GM12864 (cell line): ENCODE measurements around the gene SLC5A6.

Experiments used
- DNase-seq: peaks from one replicate; pipeline ENCODE4 v3.0.0-alpha.2; 2011; ENCODE audit warnings: low read depth
- H3K4me3 ChIP-seq: 2 replicates; pipeline ENCODE4 v1.5.1; 2011; ENCODE audit warnings: mild to moderate bottlenecking, low read depth, low read length, control low read depth
- TF ChIP-seq, protein P1 (sequence below): IDR thresholded peaks from 2 replicates; pipeline ENCODE4 v1.5.1; 2011; ENCODE audit warnings: low read depth, mild to moderate bottlenecking, moderate library complexity, low read length, control low read depth, inconsistent platforms; ENCODE audit errors: missing control alignments

Gene SLC5A6

GRCh38 chr2:27154488-27154887, 57.6 kb downstream of the SLC5A6 start:
- no peak for DNase-seq
- no peak overlapping the region for H3K4me3 ChIP-seq
- TF ChIP-seq, protein P1, sequence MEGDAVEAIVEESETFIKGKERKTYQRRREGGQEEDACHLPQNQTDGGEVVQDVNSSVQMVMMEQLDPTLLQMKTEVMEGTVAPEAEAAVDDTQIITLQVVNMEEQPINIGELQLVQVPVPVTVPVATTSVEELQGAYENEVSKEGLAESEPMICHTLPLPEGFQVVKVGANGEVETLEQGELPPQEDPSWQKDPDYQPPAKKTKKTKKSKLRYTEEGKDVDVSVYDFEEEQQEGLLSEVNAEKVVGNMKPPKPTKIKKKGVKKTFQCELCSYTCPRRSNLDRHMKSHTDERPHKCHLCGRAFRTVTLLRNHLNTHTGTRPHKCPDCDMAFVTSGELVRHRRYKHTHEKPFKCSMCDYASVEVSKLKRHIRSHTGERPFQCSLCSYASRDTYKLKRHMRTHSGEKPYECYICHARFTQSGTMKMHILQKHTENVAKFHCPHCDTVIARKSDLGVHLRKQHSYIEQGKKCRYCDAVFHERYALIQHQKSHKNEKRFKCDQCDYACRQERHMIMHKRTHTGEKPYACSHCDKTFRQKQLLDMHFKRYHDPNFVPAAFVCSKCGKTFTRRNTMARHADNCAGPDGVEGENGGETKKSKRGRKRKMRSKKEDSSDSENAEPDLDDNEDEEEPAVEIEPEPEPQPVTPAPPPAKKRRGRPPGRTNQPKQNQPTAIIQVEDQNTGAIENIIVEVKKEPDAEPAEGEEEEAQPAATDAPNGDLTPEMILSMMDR, result no peak

DNA sequence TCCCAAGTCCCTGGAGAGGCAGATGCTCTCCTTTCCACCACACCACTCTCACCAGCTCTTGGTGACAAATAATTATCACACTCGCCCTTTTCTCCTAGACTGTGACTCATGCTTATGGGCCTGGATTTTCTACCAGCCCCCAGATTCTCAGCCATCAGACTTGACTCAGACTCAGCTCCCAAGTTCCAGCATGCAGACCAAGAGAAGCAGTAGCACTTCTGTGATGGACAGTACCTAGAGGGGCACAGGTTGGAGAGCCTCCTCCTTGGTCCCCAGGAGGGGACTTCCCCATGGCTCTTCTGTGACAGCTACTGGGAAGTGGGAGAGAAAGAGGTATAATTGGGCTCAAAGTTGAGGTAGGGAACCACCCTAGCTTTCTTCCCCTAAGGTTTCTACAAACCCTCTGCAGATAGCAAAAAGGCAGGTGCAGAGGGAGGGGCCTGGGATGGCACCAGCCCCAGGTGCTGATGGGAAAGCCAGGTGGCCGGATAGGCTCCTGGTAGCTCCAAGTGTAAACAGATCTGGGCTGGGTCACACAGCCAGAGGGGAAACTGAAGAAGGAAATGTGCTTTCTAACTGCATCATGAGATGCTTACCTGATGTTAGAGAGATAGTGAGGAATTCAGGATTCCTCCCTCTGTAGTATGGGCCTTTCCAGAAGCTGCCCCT, 59.1 kb downstream of the SLC5A6 start:
- TF ChIP-seq, protein P1, result no peak
- DNase-seq, result no peak
- H3K4me3 ChIP-seq, result no peak overlapping the region

DNA sequence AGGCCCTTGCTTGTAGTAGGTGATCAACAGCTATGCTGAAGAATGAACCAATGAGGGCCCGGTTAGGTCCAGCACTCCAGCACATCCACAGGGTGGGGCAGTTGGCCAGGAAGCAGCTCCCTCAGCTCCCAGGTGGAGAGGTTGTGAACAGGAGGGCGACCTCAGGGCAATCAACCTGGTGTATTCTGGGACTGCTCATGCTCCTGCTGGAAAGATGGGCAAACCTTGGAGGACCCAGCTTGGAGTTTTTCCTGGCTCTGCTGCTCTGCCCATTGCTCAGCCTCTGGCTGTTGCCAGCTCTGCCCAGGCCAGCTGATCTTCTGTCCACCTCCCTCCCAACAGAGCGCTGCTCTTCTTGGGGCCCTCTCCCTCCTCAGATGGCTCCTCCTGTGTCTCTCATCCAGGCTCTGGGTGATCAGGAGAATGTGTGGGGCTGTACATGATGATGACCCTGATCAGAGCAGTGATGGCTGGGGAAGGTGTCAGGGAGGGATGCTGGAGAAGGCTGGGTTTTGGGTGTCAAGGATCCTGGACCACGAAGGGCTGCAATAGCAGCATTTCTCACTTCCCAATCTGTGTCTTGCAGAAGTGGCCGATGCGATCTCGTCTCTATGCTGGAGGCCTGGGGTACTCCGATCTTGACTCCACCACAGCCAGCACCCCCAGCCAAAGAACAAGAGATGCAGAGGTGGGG, 59.8 kb downstream of the SLC5A6 start:
- TF ChIP-seq, protein P1, result no peak
- no peak overlapping the region for H3K4me3 ChIP-seq
- no peak for DNase-seq

GRCh38 chr2:27150639-27151230, 61.3 kb downstream of the SLC5A6 start:
- DNase-seq, result no peak
- TF ChIP-seq, protein P1, result no peak
- no peak overlapping the region for H3K4me3 ChIP-seq
